ENCODE data around the gene TBC1D20. TPM values are rescaled to one million over a fixed set of nuclear protein-coding genes. Genes with fewer than 3 reads are reported as not detected.

TBC1D20 gene
- total RNA-seq, 3 donors from 2014 or later (not counting 1 experiment from before 2014, with no cell fraction given): 32.5 to 47.6 (median 44.2) TPM

DNA sequence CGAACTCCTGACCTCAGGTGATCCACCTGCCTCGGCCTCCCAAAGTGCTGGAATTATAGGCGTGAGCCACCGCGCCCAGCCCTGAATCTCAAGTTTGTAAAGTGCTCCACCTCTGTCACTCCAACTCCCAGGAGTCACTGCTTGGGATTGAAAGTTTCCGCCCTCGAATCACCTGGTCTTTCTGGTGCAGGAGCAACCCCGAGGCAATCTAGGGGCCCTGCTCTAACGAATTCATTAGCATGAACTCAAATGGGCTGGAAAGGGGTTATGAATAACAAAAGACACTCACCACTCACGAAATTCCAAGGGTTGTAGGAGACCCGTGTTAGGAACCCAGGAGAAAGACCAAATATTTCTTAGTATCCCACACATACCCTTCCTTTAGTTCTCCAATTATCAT lies 28.1 kb downstream of the TBC1D20 start:
- H3K27me3 ChIP-seq (ENCODE audit: control insufficient read depth, insufficient read depth, low read length): no peaks in the 10 kb centered on the region
- no peaks in the 10 kb centered on the region for H3K9me3 ChIP-seq (ENCODE audit: control insufficient read depth, insufficient read depth, low read length)
- Mint-ChIP-seq H3K27ac (peak overlapping the region; percentile 94 to 97), H3K36me3 (no peaks in the 10 kb centered on the region), H3K4me1 (peaks cover 40 to 64% of the 10 kb centered on the region in 2 donors), H3K9me3 (no peaks in the 10 kb centered on the region), H3K27me3 (ENCODE audit: low read depth in 2 of 2) (no peaks in the 10 kb centered on the region), H3K4me3 (peak overlapping the region; percentile 50)
- intact Hi-C loops (cut with micrococcal nuclease): no loop called here
- TF ChIP-seq CTCF (IDR thresholded peaks at IDR 0.05): no peak
- no peak overlapping the region for H3K4me3 ChIP-seq (ENCODE audit: low read length)
- DNase-seq: no peak
- WGBS (ENCODE audit: insufficient coverage): 94% methylated on average over 10 of the region's 11 CpGs
- no peak overlapping the region for H3K27ac ChIP-seq (ENCODE audit: low read length)
- peaks cover 49% of the 10 kb centered on the region for H3K36me3 ChIP-seq (ENCODE audit: control insufficient read depth, insufficient read depth, low read length)
- peaks cover 72% of the 10 kb centered on the region for H3K4me1 ChIP-seq (ENCODE audit: control insufficient read depth, insufficient read depth, low read length)
- no peak for ATAC-seq

DNA sequence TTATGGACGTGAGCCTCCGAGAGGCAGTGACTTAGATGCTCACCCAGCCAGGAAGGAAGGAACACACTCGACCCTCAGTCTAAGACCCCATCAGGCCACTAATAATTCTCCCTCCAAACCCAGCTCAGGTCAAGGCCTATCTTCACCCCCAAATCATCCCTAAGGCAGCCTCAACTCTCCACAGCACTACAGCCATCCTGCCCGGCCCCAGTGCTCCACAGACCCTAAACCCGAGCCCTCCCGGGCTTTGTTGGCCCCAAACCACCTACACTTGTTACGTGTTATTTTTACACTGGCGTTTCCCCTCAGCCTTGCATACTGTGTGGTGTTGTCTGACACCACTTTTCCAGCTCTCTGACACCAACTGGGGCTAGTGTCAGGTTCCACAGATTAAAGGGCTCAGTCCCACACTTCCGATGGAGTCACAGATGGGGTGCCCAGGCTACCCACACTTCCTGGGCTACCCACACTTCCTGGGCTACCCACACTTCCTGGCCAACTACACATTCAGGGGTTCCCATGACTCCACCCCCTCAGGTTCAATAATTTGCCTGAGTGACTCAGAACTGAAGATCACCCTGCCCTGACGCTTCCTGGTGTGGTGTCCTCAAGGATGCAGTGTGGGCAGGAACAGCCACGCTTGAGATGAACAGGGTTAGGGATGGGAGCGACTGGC lies 28.9 kb downstream of the TBC1D20 start:
- Histone ChIP-seq H3K36me3 (ENCODE audit: control insufficient read depth, insufficient read depth, low read length) (peaks cover 53% of the 10 kb centered on the region), H3K27ac (ENCODE audit: low read length) (peak overlapping the region; percentile 56), H3K4me3 (ENCODE audit: low read length) (no peak overlapping the region), H3K27me3 (ENCODE audit: control insufficient read depth, insufficient read depth, low read length) (no peaks in the 10 kb centered on the region), H3K9me3 (ENCODE audit: control insufficient read depth, insufficient read depth, low read length) (no peaks in the 10 kb centered on the region), H3K4me1 (ENCODE audit: control insufficient read depth, insufficient read depth, low read length) (peaks cover 65% of the 10 kb centered on the region)
- peak; percentile 81 to 87 (median 85) for ATAC-seq
- intact Hi-C loops (cut with micrococcal nuclease): no loop called here
- no peaks in the 10 kb centered on the region for H3K9me3 Mint-ChIP-seq
- H3K4me3 Mint-ChIP-seq: peak overlapping the region; percentile 80
- DNase-seq: peak; percentile 38 to 78
- 24% methylated on average over 12 of the region's 12 CpGs for WGBS (ENCODE audit: insufficient coverage)
- H3K4me1 Mint-ChIP-seq: peaks cover 32 to 56% of the 10 kb centered on the region in 2 donors
- no peaks in the 10 kb centered on the region for H3K36me3 Mint-ChIP-seq
- H3K27ac Mint-ChIP-seq: peak overlapping the region; percentile 94 to 97
- no peaks in the 10 kb centered on the region for H3K27me3 Mint-ChIP-seq (ENCODE audit: low read depth in 2 of 2)
- no peak for TF ChIP-seq CTCF (IDR thresholded peaks at IDR 0.05)

DNA sequence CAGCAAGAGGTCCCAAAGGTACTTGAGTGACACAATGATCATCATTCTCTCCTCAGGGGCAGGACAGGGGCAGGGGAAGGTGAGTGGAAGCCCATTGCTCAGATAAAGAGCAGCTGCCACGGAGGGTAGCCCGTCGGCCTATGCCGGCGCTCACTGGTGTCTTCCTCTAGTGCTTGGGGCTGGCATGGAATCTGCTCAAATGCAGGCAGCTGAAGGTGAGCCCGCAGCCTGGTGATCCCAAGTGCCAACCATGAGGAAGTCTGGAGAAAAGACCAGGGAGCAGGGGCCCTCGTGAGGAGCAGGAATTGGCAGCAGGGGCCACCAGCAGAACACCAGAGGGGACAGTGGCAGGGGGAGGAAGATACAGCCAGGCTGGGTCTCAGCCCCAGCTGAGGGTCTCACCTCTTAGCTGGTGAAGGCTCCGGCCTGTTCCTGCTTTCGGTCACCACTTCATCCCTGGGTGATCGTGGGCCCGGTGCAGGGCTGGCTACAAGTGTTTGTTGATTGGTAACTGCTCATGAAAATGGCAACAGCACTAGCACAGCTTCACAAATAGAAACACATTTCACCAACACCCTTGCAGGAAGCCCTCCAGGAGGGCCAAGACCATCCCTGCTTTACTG lies 29.5 kb downstream of the TBC1D20 start:
- H3K9me3 ChIP-seq (ENCODE audit: control insufficient read depth, insufficient read depth, low read length): no peaks in the 10 kb centered on the region
- peak overlapping the region; percentile 56 for H3K27ac ChIP-seq (ENCODE audit: low read length)
- Mint-ChIP-seq H3K4me1 (peaks cover 26 to 50% of the 10 kb centered on the region in 2 donors), H3K9me3 (no peaks in the 10 kb centered on the region), H3K36me3 (no peaks in the 10 kb centered on the region), H3K4me3 (peak overlapping the region; percentile 80), H3K27ac (peak overlapping the region; percentile 94 to 97), H3K27me3 (ENCODE audit: low read depth in 2 of 2) (no peaks in the 10 kb centered on the region)
- peaks cover 59% of the 10 kb centered on the region for H3K36me3 ChIP-seq (ENCODE audit: control insufficient read depth, insufficient read depth, low read length)
- H3K27me3 ChIP-seq (ENCODE audit: control insufficient read depth, insufficient read depth, low read length): no peaks in the 10 kb centered on the region
- ATAC-seq (peak in 1 of 3 donors; percentile 6), DNase-seq (no peak)
- WGBS (ENCODE audit: insufficient coverage): 96% methylated on average over 11 of the region's 11 CpGs
- intact Hi-C loops (cut with micrococcal nuclease): no loop called here
- TF ChIP-seq CTCF (IDR thresholded peaks at IDR 0.05): no peak
- no peak overlapping the region for H3K4me3 ChIP-seq (ENCODE audit: low read length)
- H3K4me1 ChIP-seq (ENCODE audit: control insufficient read depth, insufficient read depth, low read length): peaks cover 58% of the 10 kb centered on the region

Data from natural killer cell (primary cell).